ENCODE measurements around the gene VAV2.

GRCh38 chr9:134010310-134011173 is 18.4 kb upstream of the VAV2 start:
- TF ChIP-seq CTCF (conservative IDR thresholded peaks at IDR 0.05; ENCODE audit: low read length) (no peak), EZH2phosphoT487 (IDR thresholded peaks at IDR 0.05; ENCODE audit: borderline replicate concordance, low read depth, low read length) (no peak)
